ENCODE data around the gene TMEM145.

DNA sequence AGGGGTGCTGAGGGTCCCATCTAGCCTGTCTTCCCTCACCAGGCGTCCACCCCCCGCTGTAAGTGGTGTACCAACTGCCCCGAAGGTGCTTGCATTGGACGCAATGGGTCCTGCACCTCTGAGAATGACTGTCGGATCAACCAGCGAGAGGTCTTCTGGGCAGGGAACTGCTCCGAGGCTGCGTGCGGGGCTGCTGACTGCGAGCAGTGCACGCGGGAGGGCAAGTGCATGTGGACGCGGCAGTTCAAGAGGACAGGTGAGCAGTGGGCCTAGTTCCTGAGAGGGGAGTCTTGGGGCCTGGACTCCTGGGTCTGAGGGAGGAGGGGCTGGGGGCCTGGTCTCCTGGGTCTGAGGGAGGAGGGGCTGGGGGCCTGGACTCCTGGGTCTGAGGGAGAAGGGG lies 49.2 kb downstream of the TMEM145 start:
- TF ChIP-seq, protein P1, sequence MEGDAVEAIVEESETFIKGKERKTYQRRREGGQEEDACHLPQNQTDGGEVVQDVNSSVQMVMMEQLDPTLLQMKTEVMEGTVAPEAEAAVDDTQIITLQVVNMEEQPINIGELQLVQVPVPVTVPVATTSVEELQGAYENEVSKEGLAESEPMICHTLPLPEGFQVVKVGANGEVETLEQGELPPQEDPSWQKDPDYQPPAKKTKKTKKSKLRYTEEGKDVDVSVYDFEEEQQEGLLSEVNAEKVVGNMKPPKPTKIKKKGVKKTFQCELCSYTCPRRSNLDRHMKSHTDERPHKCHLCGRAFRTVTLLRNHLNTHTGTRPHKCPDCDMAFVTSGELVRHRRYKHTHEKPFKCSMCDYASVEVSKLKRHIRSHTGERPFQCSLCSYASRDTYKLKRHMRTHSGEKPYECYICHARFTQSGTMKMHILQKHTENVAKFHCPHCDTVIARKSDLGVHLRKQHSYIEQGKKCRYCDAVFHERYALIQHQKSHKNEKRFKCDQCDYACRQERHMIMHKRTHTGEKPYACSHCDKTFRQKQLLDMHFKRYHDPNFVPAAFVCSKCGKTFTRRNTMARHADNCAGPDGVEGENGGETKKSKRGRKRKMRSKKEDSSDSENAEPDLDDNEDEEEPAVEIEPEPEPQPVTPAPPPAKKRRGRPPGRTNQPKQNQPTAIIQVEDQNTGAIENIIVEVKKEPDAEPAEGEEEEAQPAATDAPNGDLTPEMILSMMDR (IDR thresholded peaks at IDR 0.05), result no peak
- TF ChIP-seq POLR2A (IDR thresholded peaks at IDR 0.05), result no peak
